Measurements from ENCODE around the gene PHIP.
"Not testable (repeated sequence)": the region's sequence is repeated elsewhere in the genome, so short reads cannot be mapped to it uniquely, and the experiment has no call there.

PHIP gene

GRCh38 chr6:78935553-78935952 lies 142.5 kb downstream of the PHIP start:
- TF ChIP-seq CTCF (IDR thresholded peaks at IDR 0.05; ENCODE audit: insufficient read depth, low read depth, low read length, missing control alignments), result no peak
- no peak overlapping the region for H3K4me3 ChIP-seq (ENCODE audit: low read depth, low read length)
- no peak for DNase-seq (ENCODE audit: low read depth)

- H3K4me3 ChIP-seq (ENCODE audit: low read depth, low read length), result no peak overlapping the region
- no peak for DNase-seq (ENCODE audit: low read depth)
- TF ChIP-seq CTCF (IDR thresholded peaks at IDR 0.05; ENCODE audit: insufficient read depth, low read depth, low read length, missing control alignments), result no peak
Observed at GRCh38 chr6:78925317-78925716, 152.7 kb downstream of the PHIP start.

- not testable (repeated sequence) for DNase-seq (ENCODE audit: low read depth); H3K4me3 ChIP-seq (ENCODE audit: low read depth, low read length)
Observed at GRCh38 chr6:78921168-78921567, 156.9 kb downstream of the PHIP start.

- H3K4me3 ChIP-seq (ENCODE audit: low read depth, low read length), result no peak overlapping the region
- no peak for TF ChIP-seq CTCF (IDR thresholded peaks at IDR 0.05; ENCODE audit: insufficient read depth, low read depth, low read length, missing control alignments)
- DNase-seq (ENCODE audit: low read depth), result no peak
Observed at GRCh38 chr6:78917788-78918187, 160.3 kb downstream of the PHIP start.

- no peak for TF ChIP-seq CTCF (IDR thresholded peaks at IDR 0.05; ENCODE audit: insufficient read depth, low read depth, low read length, missing control alignments)
- DNase-seq (ENCODE audit: low read depth), result no peak
- no peak overlapping the region for H3K4me3 ChIP-seq (ENCODE audit: low read depth, low read length)
Observed at GRCh38 chr6:78916411-78916810, 161.6 kb downstream of the PHIP start.

GRCh38 chr6:78911218-78911940 lies 166.7 kb downstream of the PHIP start:
- no peak for TF ChIP-seq CTCF (IDR thresholded peaks at IDR 0.05; ENCODE audit: insufficient read depth, low read depth, low read length, missing control alignments)
- DNase-seq (ENCODE audit: low read depth), result no peak
- no peak overlapping the region for H3K4me3 ChIP-seq (ENCODE audit: low read depth, low read length)

- peak; percentile 54 for DNase-seq (ENCODE audit: low read depth)
- peak overlapping the region; percentile 34 for H3K4me3 ChIP-seq (ENCODE audit: low read depth, low read length)
- TF ChIP-seq CTCF (IDR thresholded peaks at IDR 0.05; ENCODE audit: insufficient read depth, low read depth, low read length, missing control alignments), result no peak
Observed at GRCh38 chr6:78910591-78911171, 167.4 kb downstream of the PHIP start.

Measured in GM12865 (cell line).